Activated CD8-positive, alpha-beta memory T cell treated with anti-CD3 and anti-CD28 coated beads, Interleukin-2, amount 50 U/mL, for 1 hour (primary cell): Measurements from ENCODE around the gene ADCY6.

Source experiments
- DNase-seq: peaks from one replicate; pipeline ENCODE4 v3.0.0-alpha.2; 2020; ENCODE audit errors: extremely low read depth

The ADCY6 gene

DNA sequence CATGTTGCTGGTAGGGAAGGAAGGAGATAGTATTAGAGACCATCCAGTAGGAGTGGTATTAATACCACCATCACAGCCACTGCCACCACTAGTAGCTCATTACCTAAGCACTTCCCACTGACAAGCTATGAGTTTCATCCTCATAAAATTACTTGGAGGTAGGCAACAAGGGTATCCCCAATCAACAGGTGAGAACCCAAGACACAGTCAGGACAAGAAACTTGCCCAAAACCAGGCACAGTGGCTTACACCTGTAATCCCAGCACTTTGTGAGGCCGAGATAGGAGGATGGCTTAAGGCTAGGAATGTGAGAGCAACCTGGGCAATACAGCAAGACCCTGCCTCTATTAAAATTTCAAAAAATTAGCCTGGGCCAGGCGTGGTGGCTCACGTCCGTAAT lies 5.5 kb downstream of the ADCY6 start:
- DNase-seq: no peak

DNA sequence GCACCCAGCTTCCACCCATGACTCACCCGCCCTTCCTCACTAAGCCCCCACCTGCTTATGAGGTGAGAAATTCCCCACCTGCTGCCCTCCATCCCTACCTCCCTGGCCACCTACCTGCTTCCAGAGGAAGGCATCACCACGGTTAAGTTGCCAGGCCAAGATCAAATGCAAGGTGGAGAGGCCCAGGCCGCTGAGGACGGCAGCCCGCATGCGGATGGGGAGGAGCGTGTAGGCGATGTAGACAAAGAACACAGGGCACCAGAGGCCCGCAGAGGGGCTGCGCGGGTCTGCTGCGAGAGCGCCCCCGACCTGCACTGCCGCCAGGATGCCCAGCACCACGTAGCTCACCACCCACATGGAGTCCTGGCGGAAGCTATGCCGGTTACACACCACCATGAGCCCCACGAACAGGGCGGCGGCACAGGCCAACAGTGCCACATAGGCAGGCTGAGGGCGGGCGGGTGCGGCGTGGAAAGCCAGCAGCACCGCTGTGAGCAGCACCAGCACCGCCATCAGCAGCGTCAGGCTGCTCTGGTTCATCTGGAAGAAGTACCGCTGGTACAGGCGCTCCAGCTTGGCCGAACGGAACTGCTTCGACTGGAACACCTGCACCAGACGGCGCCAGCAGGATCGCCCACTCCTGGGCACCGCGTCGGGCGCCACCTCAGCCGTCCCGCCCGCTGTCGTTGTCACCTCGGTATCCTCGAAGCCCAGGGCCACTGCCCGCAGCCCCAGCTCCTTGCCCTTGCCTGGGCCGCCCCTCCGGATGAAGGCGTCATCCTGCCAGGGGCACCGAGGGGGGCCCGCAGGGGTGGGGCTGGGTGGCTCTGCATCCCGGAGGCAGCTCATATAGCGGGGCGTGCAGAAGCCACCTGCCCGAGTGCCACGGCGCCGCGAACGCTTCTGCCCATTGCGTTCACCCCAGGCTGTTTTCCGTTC lies 6.2 kb downstream of the ADCY6 start:
- DNase-seq: no peak

DNA sequence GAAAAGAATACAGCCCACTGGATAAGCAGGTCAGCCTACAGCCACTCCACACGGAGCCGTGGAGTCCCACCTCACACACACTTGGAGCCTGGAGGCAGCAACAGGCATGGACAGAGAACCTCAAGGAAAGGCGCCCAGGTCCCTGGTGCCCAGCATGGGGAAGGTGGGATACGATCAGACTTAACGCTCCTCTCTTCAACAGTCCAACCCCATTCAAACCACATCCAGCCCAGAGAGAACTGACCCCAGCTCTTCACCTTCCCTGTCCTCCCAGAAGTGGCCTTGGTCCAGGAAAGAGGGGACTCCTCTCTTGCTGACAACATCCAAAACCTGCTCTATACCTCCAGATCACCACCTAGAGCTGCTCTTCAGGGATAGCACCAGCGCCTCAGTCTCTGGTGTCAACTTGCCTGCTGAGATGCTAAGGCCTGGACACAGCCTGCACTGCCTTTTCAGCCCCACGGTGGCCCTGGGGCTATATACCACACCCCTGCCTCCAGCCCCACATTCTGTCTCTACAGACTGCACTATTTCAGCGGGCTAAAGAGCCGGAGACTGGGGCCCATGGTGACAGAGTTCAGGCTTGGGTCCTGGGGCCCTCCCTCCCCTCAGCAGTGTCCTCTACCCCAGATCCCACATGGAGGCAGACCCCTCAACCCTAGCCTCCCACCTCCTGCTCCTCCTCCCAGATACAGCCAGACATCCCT lies 7.0 kb downstream of the ADCY6 start:
- no peak for DNase-seq

DNA sequence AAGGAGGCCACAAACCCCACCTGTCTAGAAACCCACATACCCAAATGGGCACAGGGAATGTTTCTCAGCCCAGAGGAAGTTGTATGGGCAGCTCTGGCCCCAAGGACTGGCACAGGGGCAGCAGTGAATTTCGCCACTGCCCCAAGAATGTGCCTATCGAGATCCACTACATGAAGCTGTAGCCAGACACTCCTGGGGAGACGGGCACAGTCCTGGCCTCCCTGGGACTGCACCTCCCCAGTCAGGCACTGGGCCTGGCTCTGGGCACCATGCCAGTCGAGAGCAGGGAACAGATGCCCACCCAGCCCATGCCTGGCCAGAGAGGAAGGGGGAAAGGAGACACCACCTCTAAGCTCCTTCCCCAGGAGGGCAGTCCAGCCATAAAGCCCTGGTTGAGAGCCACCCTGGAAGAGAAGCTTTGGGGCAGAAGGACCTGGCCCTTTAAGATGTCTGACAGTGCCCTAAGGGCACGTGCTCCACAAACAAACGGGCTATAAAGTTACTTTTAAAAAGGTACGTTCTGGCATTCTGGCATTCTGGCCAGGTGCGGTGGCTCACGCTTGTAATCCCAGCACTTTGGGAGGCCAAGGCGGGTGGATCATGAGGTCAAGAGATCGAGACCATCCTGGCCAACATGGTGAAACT lies 8.4 kb downstream of the ADCY6 start:
- no peak for DNase-seq

DNA sequence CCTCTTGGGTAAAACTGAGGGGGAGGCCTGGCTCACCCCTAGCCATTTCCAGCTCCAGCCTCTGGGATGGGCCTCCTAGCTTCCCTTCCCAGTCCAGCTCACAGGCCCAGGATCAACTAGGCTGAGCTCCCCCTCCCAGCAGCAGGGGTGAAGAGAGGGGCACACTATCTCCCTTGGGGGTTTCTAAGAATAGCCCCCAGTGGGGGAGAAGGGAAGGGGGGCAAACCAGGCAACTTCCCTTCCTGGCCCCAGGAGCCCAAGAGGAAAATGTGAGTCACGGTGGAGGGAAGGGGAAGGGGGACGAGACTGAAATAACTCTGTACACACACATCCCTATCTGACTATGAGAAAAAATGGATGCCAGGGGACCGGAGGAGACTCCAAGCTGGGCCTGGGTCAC lies 9.0 kb downstream of the ADCY6 start:
- no peak for DNase-seq

DNA sequence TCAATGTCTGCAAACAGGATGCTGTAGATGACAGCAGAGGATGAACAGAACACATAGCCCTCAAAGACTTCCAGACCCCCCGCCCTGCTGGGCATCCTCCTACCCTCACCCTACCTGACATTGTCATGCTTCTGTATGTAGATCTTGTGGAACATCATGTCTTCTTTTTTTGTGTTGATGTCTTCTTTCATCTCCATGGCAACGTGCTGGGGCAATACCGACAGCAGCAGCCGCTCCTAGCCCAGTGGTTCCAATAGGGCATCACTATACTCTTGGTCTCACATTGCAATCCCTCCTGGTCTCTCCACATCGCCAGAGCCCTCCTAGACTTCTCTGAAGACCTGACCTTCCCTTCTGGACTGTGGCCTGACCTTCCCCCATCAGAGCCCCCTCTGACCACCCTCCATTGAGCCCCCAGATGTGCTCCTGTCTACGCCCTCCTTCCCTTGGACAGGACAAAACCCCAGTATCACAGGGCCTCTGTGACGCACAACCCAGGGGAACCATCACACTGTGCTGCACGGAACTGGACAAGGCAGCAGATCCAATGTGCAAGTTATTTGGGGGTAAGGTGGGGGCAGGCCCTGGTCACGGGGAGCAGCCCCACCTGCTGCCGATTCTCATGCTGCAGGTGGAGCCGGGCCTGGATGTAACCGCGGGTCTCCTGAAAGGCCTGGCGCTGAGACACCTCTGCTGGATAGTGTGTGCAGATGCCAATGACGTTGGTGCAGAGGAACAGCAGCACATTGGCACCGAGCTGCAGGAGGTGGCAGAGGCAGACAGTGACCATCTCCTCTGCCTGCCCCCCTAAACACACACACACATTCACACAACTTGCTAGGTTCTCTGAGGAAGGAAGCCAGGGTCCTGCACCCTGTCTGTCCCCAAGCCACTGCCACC lies 11.1 kb downstream of the ADCY6 start:
- no peak for DNase-seq

DNA sequence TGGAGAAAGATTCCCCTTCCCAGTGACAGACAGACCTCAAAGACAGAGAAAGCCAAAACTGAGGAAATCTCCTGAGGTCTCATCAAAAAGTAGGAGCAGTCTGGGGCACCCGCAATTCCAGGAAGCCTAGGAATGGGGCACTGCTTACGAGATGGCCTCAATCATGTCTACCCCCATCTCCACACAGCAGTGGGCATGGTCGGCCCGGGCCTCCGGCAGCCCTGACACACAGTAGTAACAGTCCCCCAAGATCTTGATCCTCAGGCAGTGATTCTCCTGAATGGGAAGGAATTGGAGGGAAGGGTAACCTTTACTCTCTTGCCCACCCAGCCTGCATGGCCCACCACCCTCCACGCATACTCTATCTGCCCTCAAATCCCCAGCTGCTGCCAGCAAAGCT lies 11.9 kb downstream of the ADCY6 start:
- no peak for DNase-seq

DNA sequence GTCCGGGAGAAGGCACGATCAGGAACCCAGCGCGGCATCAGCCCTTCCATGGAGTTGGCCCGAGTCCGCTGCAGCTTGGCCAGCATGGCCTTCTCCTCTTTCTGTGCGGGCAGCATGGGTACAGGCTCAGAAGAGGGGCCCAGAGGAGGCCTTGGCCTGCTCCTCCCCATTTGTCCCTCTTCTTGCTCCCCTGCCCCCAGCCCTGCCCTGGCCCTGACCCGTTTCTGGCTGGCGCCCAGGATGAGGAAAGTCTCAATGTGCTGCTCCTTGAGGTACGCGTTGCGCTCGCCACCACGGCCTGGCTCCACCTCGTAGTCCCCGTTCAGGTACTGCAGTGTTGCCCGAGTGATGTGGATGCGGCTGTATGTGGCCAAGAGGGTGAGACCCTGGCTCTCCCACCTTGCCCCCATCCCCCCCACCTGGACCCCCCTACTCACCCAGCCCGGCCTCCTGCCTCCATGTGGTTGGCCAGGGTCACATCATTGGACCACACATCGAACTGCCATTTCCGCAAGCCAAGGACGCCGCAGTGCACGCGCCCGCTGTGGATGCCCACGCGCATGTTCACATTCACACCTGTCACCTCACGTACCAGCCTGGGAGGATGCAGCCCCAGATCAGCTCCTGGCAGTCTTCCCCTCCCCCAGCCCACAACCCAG lies 12.8 kb downstream of the ADCY6 start:
- no peak for DNase-seq

DNA sequence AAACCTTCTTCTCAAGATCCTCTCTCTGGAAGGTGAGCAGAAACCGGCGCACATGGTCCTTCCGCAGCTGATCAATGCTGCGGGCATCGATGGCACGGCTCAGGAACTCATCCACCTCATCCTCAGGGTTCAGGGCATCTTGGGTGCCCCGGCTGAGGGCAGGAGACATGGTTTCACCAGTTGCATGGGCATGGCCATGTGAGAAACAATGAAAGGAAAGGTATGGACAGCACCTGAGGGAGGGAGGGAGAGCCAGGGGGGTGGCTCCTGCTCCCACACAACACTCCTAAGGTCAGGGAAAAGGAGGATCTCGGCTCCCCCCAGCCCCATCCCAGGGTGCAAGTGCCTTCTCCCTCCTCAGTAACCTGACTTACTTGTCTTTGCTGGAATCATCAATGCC lies 13.6 kb downstream of the ADCY6 start:
- DNase-seq: no peak

DNA sequence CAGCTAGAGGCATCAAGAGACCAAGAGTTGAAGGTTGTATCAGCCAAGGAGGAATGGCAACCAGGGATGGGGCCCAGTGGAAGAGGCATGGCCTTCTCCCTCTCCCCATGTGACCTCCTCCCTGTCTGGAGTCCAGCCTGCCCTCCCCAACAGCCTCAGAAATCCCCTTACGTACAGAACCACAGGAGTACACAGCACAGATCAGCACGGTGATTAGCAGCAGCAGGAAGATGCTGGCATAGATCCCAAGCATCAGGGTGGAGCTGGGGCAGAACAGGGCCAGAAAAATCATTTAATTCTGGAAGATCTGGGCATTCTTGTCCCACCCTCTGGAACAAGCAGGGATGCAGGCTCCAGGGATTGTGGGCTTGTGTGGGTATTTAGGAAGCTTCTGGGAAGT lies 14.4 kb downstream of the ADCY6 start:
- no peak for DNase-seq

DNA sequence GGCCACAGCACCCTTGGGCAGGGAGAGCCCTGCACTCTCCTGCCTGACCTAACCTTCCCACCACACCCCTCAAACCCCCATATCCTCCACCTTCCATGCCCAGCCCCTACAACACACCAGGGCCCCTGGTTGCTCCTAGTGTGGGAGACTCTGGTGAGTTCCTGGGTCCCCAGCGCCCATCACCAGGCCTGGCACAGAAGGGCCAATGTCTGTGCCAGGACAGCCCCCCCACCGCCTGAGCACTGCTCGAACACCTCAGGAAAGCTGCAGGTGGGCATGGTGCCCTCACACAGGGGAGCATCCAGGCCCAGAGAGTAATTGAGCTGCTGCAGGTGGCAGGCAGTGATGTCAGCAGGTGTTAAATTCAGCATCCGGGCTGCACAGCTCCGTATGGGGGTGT lies 15.2 kb downstream of the ADCY6 start:
- DNase-seq: no peak

DNA sequence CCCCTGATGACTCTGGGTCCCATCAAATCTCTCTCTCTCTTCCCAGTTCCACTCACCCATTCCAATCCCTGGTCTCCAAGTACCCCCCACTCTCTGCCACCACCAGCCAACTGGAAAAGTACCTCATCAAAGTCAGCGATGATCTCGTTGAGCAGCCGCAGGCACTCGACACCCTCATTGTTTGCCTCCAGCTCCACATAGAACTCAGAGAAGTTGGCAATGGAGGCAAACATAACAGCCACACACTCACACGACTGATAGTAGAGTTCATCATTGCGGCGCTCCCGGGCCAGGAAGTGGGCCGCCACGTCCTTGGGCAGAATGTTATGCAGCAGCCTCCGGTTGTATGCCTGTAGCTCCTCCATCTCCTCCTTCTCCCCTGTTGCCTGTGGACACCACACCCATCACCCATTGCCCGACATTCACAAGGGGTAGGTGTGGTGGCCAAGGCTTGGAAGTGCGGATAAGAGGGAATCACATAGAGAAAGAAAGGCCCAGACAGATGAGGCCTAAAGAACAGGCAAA lies 17.2 kb downstream of the ADCY6 start:
- DNase-seq: no peak

DNA sequence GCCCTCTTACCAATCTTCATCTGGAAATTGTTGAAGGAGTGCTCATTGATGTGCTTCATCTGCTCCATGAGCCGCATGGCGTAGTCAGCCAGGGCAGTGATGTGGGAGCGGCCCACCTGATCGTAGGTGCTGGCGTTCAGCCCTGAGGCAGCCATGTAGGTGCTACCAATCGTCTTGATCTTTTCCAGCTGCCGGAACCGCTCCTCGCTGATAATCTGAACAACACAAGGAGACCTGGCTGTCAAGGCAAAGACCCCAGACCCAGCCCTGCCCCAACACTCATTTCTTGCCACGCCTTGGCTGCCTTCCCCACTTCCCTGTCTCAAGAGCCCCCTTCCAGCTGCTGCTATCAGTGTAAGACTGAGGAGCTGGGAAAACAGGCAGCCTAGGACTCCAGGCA lies 18.1 kb downstream of the ADCY6 start:
- no peak for DNase-seq

DNA sequence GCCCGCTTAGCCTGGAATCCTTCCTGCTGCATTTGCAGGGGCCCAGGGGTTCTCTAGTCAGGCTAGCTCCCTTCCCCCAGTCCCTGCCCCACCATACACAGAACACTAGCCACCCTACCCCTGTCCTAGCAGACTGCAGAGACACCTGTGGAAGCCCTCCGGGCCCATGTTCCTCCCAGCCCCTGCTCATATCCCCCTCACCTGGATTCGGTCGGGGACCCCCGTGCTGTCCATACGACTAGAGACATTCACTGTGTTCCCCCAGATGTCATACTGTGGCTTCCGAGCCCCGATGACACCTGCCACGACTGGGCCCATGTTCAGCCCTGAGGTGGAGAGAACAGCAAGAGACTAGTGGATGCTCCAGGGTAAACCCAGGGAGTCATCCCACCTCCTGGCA lies 20.2 kb downstream of the ADCY6 start:
- DNase-seq: no peak

DNA sequence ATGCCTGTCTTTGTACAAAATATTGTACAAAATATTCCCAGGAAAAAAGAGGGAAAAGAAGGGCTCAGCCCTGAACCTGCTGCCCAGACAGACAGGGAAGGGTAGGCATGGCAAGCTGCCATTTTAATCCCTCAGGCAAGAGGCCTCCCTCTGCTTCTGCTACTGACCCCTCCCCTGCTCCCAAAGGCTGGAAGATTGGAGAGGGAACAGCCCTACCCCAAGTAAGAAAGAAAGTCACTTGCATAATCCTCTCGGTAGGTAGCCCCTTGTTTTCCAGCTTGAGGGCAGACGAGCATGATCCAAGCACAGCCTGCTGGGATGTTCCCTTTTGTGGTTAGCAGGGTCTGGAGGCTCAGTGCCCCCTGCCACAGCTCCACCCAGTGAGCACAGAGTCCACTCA lies 20.7 kb downstream of the ADCY6 start:
- DNase-seq: no peak

DNA sequence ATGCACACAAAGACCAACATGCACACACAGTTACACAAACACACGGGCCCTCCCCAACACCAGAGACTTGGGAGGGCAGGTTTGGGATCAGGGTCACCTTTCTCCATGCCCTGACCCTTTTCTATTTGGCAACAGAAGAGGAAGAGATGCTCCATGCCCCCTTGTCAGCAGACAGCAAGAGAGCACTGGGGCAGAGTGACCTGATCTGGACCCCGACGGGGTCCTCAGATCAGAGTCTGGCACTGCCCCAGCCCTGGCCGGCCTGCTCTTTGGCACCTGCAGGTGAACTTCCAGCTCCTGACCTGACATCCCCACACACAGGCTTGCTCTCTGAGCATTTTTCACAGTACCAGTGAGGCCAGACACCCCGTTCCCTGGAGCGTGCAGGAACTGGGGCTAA lies 21.4 kb downstream of the ADCY6 start:
- DNase-seq: no peak

DNA sequence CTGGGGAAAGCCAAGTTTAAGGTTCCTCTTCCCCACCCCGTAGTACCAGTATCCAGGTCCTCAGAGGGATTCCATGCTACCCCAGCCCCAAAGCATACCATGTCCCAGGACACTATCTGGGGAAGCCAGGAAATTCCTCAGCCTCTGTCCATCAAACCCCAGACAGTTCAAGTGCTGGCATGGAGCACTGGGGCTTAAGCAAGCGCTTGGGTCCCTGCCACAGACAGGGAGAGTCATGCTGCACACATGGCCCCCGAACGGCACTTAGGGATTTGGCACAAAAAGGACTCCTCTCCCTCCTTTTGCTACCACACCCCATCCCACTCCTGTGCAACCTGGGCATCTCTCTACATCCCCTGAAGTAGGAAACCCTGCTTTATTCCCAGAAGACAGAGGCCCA lies 21.8 kb downstream of the ADCY6 start:
- no peak for DNase-seq

DNA sequence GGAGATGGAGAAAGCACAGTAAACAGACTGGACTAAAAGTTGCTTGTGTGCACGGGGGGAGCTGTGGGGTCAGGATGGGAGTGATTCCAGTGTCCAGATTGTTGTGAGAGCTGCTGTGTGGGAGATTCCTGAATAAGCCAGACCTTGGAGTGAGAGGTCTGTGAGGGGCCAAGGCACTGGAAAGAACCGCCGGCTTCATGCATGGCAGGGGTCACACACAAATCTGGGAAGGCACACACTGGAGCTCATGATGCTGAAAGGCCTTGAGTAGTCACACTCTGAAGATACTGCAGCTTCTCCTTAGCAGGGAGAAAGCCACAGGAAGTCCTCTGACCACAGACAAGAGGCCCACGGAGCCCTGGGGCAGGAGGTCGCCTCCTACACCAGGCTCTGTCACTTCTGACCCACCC lies 23.1 kb downstream of the ADCY6 start:
- no peak for DNase-seq

DNA sequence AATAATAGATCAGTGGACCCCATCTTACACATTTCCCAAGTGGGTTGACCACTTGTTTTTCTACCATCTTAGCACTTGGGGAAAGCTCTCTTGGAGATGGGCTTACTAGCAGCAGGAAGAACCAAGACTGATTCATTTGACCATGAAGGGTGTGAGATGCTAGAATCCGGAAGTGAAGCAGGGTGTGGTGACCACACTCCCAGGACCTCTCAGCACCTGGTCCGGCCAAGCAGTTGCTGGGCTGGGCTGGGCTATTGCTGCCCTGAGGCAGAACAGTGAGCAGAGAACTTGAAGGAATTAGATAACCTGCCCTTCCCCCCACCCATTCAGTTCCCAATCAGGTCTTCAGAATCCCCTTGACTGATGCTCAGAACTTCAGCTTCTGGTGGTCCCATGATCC lies 24.4 kb downstream of the ADCY6 start:
- no peak for DNase-seq

DNA sequence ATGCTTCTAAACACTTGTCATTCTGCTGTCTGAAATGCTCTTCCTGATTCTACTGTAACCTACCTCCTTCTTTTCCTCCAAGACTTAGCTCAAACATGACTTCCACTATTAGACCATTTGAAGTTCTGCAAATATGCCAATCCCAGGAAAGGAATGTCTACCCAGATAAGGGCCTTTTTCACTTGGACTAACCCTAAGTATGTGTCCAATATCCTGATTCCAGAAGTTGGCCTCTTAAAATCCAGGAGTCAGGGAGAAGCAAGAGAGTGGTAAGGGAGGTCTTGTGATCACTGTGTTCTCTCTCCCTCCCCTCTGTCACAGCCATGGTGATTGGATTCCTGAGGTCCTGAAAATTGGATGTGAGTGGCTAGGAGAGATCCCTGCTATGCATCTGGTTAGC lies 30.2 kb downstream of the ADCY6 start:
- no peak for DNase-seq

DNA sequence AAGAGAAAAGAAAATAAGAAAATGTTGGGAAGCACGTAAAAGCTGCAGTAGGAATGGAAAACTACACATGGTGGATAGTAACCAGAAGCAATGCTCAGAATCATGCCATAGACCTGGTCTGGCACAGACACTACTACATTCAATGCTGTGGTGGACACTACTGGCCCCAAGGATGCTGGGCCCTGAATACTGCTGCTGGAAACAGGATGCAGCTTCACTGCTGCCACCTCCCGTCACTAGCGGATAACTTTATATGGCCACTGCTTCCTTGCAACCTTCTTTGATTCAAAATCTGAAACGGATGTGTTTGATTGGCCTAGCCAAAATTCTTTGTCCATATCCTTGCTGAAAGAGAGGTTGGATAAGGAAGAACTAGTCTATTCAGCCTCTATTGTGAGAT lies 30.7 kb downstream of the ADCY6 start:
- no peak for DNase-seq
